Urinary bladder (tissue), 4 donors: ENCODE data around the gene CENATAC. TPM values are rescaled to one million over a fixed set of nuclear protein-coding genes. Genes with fewer than 3 reads are reported as not detected.
"Not testable (repeated sequence)": the region's sequence is repeated elsewhere in the genome, so short reads cannot be mapped to it uniquely, and the experiment has no call there.

ENCODE experiments used
- DNase-seq: peaks from one replicate; pipeline ENCODE4 v3.0.0-alpha.2; 2015; ENCODE audit errors: extremely low spot score
- H3K27ac ChIP-seq: one replicate; pipeline ENCODE4 v1.5.1; 2013; ENCODE audit warnings: low read depth, mild to moderate bottlenecking, moderate library complexity
- H3K36me3 ChIP-seq: one replicate; pipeline ENCODE4 v1.6.1; 2013; ENCODE audit warnings: mild to moderate bottlenecking, moderate library complexity; ENCODE audit not compliant: insufficient read depth
- H3K4me1 ChIP-seq: one replicate; pipeline ENCODE4 v1.6.1; 2013; ENCODE audit warnings: mild to moderate bottlenecking, moderate library complexity; ENCODE audit not compliant: insufficient read depth
- H3K4me3 ChIP-seq: one replicate; pipeline ENCODE4 v1.5.1; 2013; ENCODE audit warnings: low read depth, low read length
- WGBS: extraction: QIAGEN DNeasy Blood & Tissue Kit; methylation state at CpG from one replicate; pipeline ENCODE4 v1.1.7; 2013; 5-methylcytosine and 5-hydroxymethylcytosine counted together
- polyA plus RNA-seq: library from polyadenylated mRNA; stranded (reverse); fragments of 200-250 nt; gene quantifications from one replicate; pipeline ENCODE4 v1.2.3, GENCODE V29; 2013
- total RNA-seq: library from RNA; depleted of rRNA; stranded (reverse); fragments of >200 nt; gene quantifications from one replicate; pipeline ENCODE4 v1.2.3, GENCODE V29; 2014
- donor health status: healthy with polysubstance abuse.
- donor health status: healthy.

CENATAC gene
- total and polyA plus RNA-seq, 2 donors: 12.8 to 34.3 TPM

GRCh38 chr11:118975771-118976709, 21.9 kb upstream of the CENATAC start:
- WGBS: 72% methylated on average over 15 of the region's 15 CpGs
- no peaks in the 10 kb centered on the region for H3K36me3 ChIP-seq
- H3K4me3 ChIP-seq: no peak overlapping the region
- no peak overlapping the region for H3K27ac ChIP-seq
- no peaks in the 10 kb centered on the region for H3K4me1 ChIP-seq
- no peak for DNase-seq

GRCh38 chr11:118979434-118979833, 18.5 kb upstream of the CENATAC start:
- WGBS: 39% methylated on average over 9 of the region's 9 CpGs
- H3K4me3 ChIP-seq: no peak overlapping the region
- no peaks in the 10 kb centered on the region for H3K4me1 ChIP-seq
- H3K27ac ChIP-seq: no peak overlapping the region
- H3K36me3 ChIP-seq: no peaks in the 10 kb centered on the region
- DNase-seq: no peak

- Histone ChIP-seq H3K27ac (no peak overlapping the region), H3K4me3 (no peak overlapping the region), H3K4me1 (no peaks in the 10 kb centered on the region), H3K36me3 (no peaks in the 10 kb centered on the region)
- DNase-seq: no peak
- 29% methylated on average over 21 of the region's 21 CpGs for WGBS
Observed at GRCh38 chr11:118980191-118980881, 17.6 kb upstream of the CENATAC start.

GRCh38 chr11:118984337-118984736, 13.6 kb upstream of the CENATAC start:
- H3K4me3 ChIP-seq, DNase-seq, H3K4me1 ChIP-seq, H3K36me3 ChIP-seq, H3K27ac ChIP-seq: not testable (repeated sequence)
- WGBS: 69% methylated on average over 8 of the region's 8 CpGs

GRCh38 chr11:118984825-118985224, 13.1 kb upstream of the CENATAC start:
- H3K27ac ChIP-seq: no peak overlapping the region
- no peak overlapping the region for H3K4me3 ChIP-seq
- 67% methylated on average over 2 of the region's 2 CpGs for WGBS
- no peak for DNase-seq
- no peaks in the 10 kb centered on the region for H3K4me1 ChIP-seq
- no peaks in the 10 kb centered on the region for H3K36me3 ChIP-seq

GRCh38 chr11:118988280-118988679, 9.7 kb upstream of the CENATAC start:
- DNase-seq: peak; percentile 45
- H3K36me3 ChIP-seq: no peaks in the 10 kb centered on the region
- H3K27ac ChIP-seq: no peak overlapping the region
- H3K4me1 ChIP-seq: no peaks in the 10 kb centered on the region
- 85% methylated on average over 5 of the region's 5 CpGs for WGBS
- H3K4me3 ChIP-seq: no peak overlapping the region

- not testable (repeated sequence) for H3K27ac ChIP-seq, H3K4me1 ChIP-seq, DNase-seq, H3K36me3 ChIP-seq, H3K4me3 ChIP-seq
- WGBS: 97% methylated on average over 44 of the region's 44 CpGs
Observed at GRCh38 chr11:118991486-118992038, 6.4 kb upstream of the CENATAC start.

- WGBS: 15% methylated on average over 22 of the region's 22 CpGs
- DNase-seq: no peak
Observed at GRCh38 chr11:118996926-118997626, 862 bp upstream of the CENATAC start.

GRCh38 chr11:118998388-118998717, 415 bp downstream of the CENATAC start:
- 2% methylated on average over 19 of the region's 19 CpGs for WGBS
- peak overlapping the region; percentile 73 for H3K4me3 ChIP-seq
- no peaks in the 10 kb centered on the region for H3K4me1 ChIP-seq
- peak overlapping the region; percentile 71 for H3K27ac ChIP-seq
- no peak for DNase-seq
- H3K36me3 ChIP-seq: no peaks in the 10 kb centered on the region

More at GRCh38 chr11:118996926-118997626, 862 bp upstream of the CENATAC start:
- no peak overlapping the region for H3K27ac ChIP-seq
- H3K4me3 ChIP-seq: peak overlapping the region; percentile 73
- no peaks in the 10 kb centered on the region for H3K36me3 ChIP-seq
- no peaks in the 10 kb centered on the region for H3K4me1 ChIP-seq

GRCh38 chr11:118998822-118999221, 884 bp downstream of the CENATAC start:
- H3K4me3 ChIP-seq: peak overlapping the region; percentile 73
- H3K4me1 ChIP-seq: no peaks in the 10 kb centered on the region
- no peak for DNase-seq
- 44% methylated on average over 6 of the region's 6 CpGs for WGBS
- no peak overlapping the region for H3K27ac ChIP-seq
- H3K36me3 ChIP-seq: no peaks in the 10 kb centered on the region

GRCh38 chr11:119000906-119001305, 3.0 kb downstream of the CENATAC start:
- Histone ChIP-seq H3K36me3 (no peaks in the 10 kb centered on the region), H3K27ac (no peak overlapping the region), H3K4me3 (no peak overlapping the region), H3K4me1 (no peaks in the 10 kb centered on the region)
- 59% methylated on average over 1 of the region's 1 CpG for WGBS
- DNase-seq: no peak

GRCh38 chr11:119006656-119007055, 8.7 kb downstream of the CENATAC start:
- WGBS: 95% methylated on average over 4 of the region's 4 CpGs
- no peaks in the 10 kb centered on the region for H3K36me3 ChIP-seq
- no peak overlapping the region for H3K27ac ChIP-seq
- no peak for DNase-seq
- H3K4me1 ChIP-seq: no peaks in the 10 kb centered on the region
- H3K4me3 ChIP-seq: no peak overlapping the region

GRCh38 chr11:119011476-119012053, 13.6 kb downstream of the CENATAC start:
- Histone ChIP-seq H3K27ac (no peak overlapping the region), H3K4me1 (no peaks in the 10 kb centered on the region), H3K36me3 (no peaks in the 10 kb centered on the region), H3K4me3 (no peak overlapping the region)
- WGBS: 88% methylated on average over 6 of the region's 6 CpGs
- DNase-seq: no peak
